HEK293 (cell line): ENCODE measurements around the gene ASCL2.

Experiments
- CTCF ChIA-PET: fragments of 350-600 bp; formaldehyde crosslinking; extraction: SDS; loops from one replicate; lab custom pipeline; 2021; ENCODE audit warnings: antibody characterized with exemption; lab: Yijun Ruan, JAX
- POLR2A ChIA-PET: fragments of 300-600 bp; formaldehyde crosslinking; extraction: SDS; loops from one replicate; lab custom pipeline; 2020; ENCODE audit warnings: antibody characterized with exemption, inconsistent platforms; lab: Yijun Ruan, JAX
- H3K27ac ChIP-seq: fragments of 200-500 bp; sonication (Bioruptor generic); 2 replicates; pipeline ENCODE4 v1.5.1; 2014; ENCODE audit warnings: low read depth, low read length, control low read depth, inconsistent platforms; ENCODE audit errors: extremely low read depth
- H3K36me3 ChIP-seq, 2 experiments: fragments of 200-500 bp in 1 of 2; sonication (Bioruptor generic) in 1 of 2; 1 replicate in 1 of 2; 2 replicates in 1 of 2; pipeline ENCODE4 v1.5.1; 2014 to 2017; ENCODE audit warnings: inconsistent platforms in 2 of 2, low read length in 2 of 2; ENCODE audit not compliant: control insufficient read depth in 2 of 2, insufficient read depth in 1 of 2
- H3K4me1 ChIP-seq: fragments of 200-500 bp; sonication (Bioruptor generic); 2 replicates; pipeline ENCODE4 v1.5.1; 2014; ENCODE audit warnings: mild to moderate bottlenecking, low read length, inconsistent platforms; ENCODE audit not compliant: control insufficient read depth, insufficient read depth
- H3K4me3 ChIP-seq: 2 replicates; pipeline ENCODE4 v1.5.1; 2011; ENCODE audit warnings: low read depth, mild to moderate bottlenecking, control low read depth, low read length, moderate library complexity
- H3K9me3 ChIP-seq: fragments of 200-500 bp; sonication (Bioruptor generic); 2 replicates; pipeline ENCODE4 v1.5.1; 2014; ENCODE audit warnings: low read depth, low read length, inconsistent platforms; ENCODE audit not compliant: control insufficient read depth, insufficient read depth
- AEBP2 ChIP-seq: fragments of 450-650 bp; formaldehyde crosslinking; IDR thresholded peaks from 2 replicates; pipeline ENCODE4 v1.5.1; 2016; ENCODE audit warnings: missing biosample characterization, missing genetic modification characterization, borderline replicate concordance
- ELK4 ChIP-seq: IDR thresholded peaks from 2 replicates; pipeline ENCODE4 v1.6.1; 2011; ENCODE audit warnings: mild to moderate bottlenecking, low read depth, low read length, borderline replicate concordance
- GLI4 ChIP-seq: fragments of 450-650 bp; formaldehyde crosslinking; IDR thresholded peaks from 2 replicates; pipeline ENCODE4 v1.5.1; 2016; ENCODE audit warnings: missing biosample characterization, missing genetic modification characterization
- GLIS1 ChIP-seq: fragments of 450-650 bp; formaldehyde crosslinking; IDR thresholded peaks from 2 replicates; pipeline ENCODE4 v1.5.1; 2016; ENCODE audit warnings: missing biosample characterization, missing genetic modification characterization
- OSR2 ChIP-seq: fragments of 450-650 bp; formaldehyde crosslinking; IDR thresholded peaks from 2 replicates; pipeline ENCODE4 v1.5.1; 2016; ENCODE audit warnings: missing biosample characterization, missing genetic modification characterization
- SCRT2 ChIP-seq: fragments of 450-650 bp; formaldehyde crosslinking; IDR thresholded peaks from 2 replicates; pipeline ENCODE4 v1.5.1; 2016; ENCODE audit warnings: missing biosample characterization, missing genetic modification characterization
- WT1 ChIP-seq: fragments of 450-650 bp; formaldehyde crosslinking; IDR thresholded peaks from 2 replicates; pipeline ENCODE4 v1.5.1; 2016; ENCODE audit warnings: missing biosample characterization, missing genetic modification characterization
- ZBTB8A ChIP-seq: fragments of 450-650 bp; formaldehyde crosslinking; IDR thresholded peaks from 2 replicates; pipeline ENCODE4 v1.5.1; 2016; ENCODE audit warnings: missing biosample characterization, missing genetic modification characterization
- ZIC2 ChIP-seq: fragments of 450-650 bp; formaldehyde crosslinking; IDR thresholded peaks from 2 replicates; pipeline ENCODE4 v1.5.1; 2016; ENCODE audit warnings: missing biosample characterization, missing genetic modification characterization
- ZNF10 ChIP-seq: fragments of 450-650 bp; formaldehyde crosslinking; IDR thresholded peaks from 2 replicates; pipeline ENCODE4 v1.5.1; 2017; ENCODE audit warnings: missing biosample characterization, missing genetic modification characterization
- ZNF112 ChIP-seq: fragments of 450-650 bp; formaldehyde crosslinking; IDR thresholded peaks from 2 replicates; pipeline ENCODE4 v1.5.0; 2017; ENCODE audit warnings: missing biosample characterization, missing genetic modification characterization
- ZNF121 ChIP-seq: fragments of 450-650 bp; formaldehyde crosslinking; IDR thresholded peaks from 2 replicates; pipeline ENCODE4 v1.5.1; 2016; ENCODE audit warnings: missing biosample characterization, missing genetic modification characterization
- ZNF146 ChIP-seq: fragments of 450-650 bp; formaldehyde crosslinking; IDR thresholded peaks from 2 replicates; pipeline ENCODE4 v1.5.1; 2016; ENCODE audit warnings: missing biosample characterization, missing genetic modification characterization
- ZNF19 ChIP-seq: fragments of 450-650 bp; formaldehyde crosslinking; IDR thresholded peaks from 2 replicates; pipeline ENCODE4; 2016; ENCODE audit warnings: missing biosample characterization, missing genetic modification characterization, low read depth
- ZNF23 ChIP-seq: fragments of 450-650 bp; formaldehyde crosslinking; IDR thresholded peaks from 2 replicates; pipeline ENCODE4 v1.5.1; 2016; ENCODE audit warnings: missing biosample characterization, missing genetic modification characterization, borderline replicate concordance
- ZNF280C ChIP-seq: fragments of 450-650 bp; formaldehyde crosslinking; IDR thresholded peaks from 2 replicates; pipeline ENCODE4 v1.5.1; 2016; ENCODE audit warnings: missing biosample characterization, missing genetic modification characterization
- ZNF426 ChIP-seq: fragments of 450-650 bp; formaldehyde crosslinking; IDR thresholded peaks from 2 replicates; pipeline ENCODE4 v1.5.1; 2017; ENCODE audit warnings: missing biosample characterization, missing genetic modification characterization, mild to moderate bottlenecking, inconsistent platforms, moderate library complexity
- ZNF48 ChIP-seq: fragments of 450-650 bp; formaldehyde crosslinking; IDR thresholded peaks from 2 replicates; pipeline ENCODE4 v1.5.1; 2016; ENCODE audit warnings: missing biosample characterization, missing genetic modification characterization
- ZNF629 ChIP-seq: fragments of 450-650 bp; formaldehyde crosslinking; IDR thresholded peaks from 2 replicates; pipeline ENCODE4 v1.5.1; 2017; ENCODE audit warnings: missing biosample characterization, missing genetic modification characterization
- ZNF768 ChIP-seq: fragments of 450-650 bp; formaldehyde crosslinking; IDR thresholded peaks from 2 replicates; pipeline ENCODE4 v1.5.1; 2018; ENCODE audit warnings: missing biosample characterization, mild to moderate bottlenecking, missing genetic modification characterization
- ZNF843 ChIP-seq: fragments of 450-650 bp; formaldehyde crosslinking; IDR thresholded peaks from 2 replicates; pipeline ENCODE4 v1.5.1; 2016; ENCODE audit warnings: missing biosample characterization, missing genetic modification characterization

ASCL2 gene

GRCh38 chr11:2293531-2293971 is 23.2 kb upstream of the ASCL2 start:
- no peak overlapping the region for H3K4me3 ChIP-seq
- POLR2A ChIA-PET = no interaction called here
- no peak overlapping the region for H3K27ac ChIP-seq
- no peak for TF ChIP-seq ZNF629 (tag by site-specific recombination)
- no peak for TF ChIP-seq ZNF112 (tag by site-specific recombination)
- no peak for TF ChIP-seq ZNF146 (tag by site-specific recombination)
- TF ChIP-seq OSR2 (tag by site-specific recombination) = no peak
- no peak for TF ChIP-seq ZNF23
- TF ChIP-seq SCRT2 (tag by site-specific recombination) = no peak
- TF ChIP-seq ELK4 = no peak
- TF ChIP-seq WT1 (tag by site-specific recombination) = no peak
- TF ChIP-seq ZNF19 (tag by site-specific recombination) = no peak
- TF ChIP-seq AEBP2 (tag by site-specific recombination) = no peak
- no peak for TF ChIP-seq ZNF843 (tag by site-specific recombination)
- TF ChIP-seq GLI4 (tag by site-specific recombination) = no peak
- TF ChIP-seq ZNF48 (tag by site-specific recombination) = no peak
- no peak for TF ChIP-seq ZNF10 (tag by site-specific recombination)
- no peaks in the 10 kb centered on the region for H3K4me1 ChIP-seq
- CTCF ChIA-PET = interaction anchor here (3.2 kb wide), 1 partner anchor 126 kb away, joined by 19 read pairs; no protein-coding TSS in a partner anchor
- no peaks in the 10 kb centered on the region for H3K36me3 ChIP-seq
- H3K9me3 ChIP-seq = no peaks in the 10 kb centered on the region

DNA sequence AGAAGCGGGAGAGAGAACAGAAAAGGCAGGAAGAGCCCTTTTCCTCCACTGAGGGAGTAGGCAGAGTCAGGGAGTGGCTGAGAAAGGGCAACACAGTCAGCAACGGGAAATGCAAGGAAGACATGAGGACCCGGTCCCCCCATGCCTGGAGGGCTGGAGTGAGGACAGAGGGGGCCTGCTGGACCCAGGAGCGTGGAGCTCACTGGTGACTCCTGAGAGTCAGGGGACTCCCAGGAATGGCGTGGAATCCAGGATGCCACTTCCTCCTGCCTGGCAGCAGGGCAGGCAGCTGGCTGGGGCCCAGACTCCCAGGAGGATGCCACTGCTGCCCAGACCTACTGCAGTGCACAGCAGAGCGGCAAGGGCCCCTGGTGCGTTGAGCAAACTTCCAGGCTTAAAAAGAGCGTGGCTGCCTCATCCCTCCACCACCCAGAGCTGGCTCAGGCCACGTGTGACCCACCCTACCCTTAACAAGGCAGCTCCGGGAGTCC is 20.0 kb upstream of the ASCL2 start:
- Histone ChIP-seq H3K36me3 (no peaks in the 10 kb centered on the region), H3K27ac (no peak overlapping the region), H3K4me3 (no peak overlapping the region), H3K9me3 (no peaks in the 10 kb centered on the region), H3K4me1 (no peaks in the 10 kb centered on the region)
- ChIA-PET CTCF (interaction anchor here (1.0 kb wide), 1 partner anchor 9 kb away, joined by 4 read pairs; no protein-coding TSS in a partner anchor), POLR2A (no interaction called here)
- no peak for TF ChIP-seq ZNF768 (tag by site-specific recombination)
- no peak for TF ChIP-seq ZNF121 (tag by site-specific recombination)
- no peak for TF ChIP-seq ZNF280C
- peak; percentile 86 for TF ChIP-seq ZIC2 (tag by site-specific recombination)
- TF ChIP-seq GLIS1 (tag by site-specific recombination) = peak; percentile 28
- no peak for TF ChIP-seq ZBTB8A (tag by site-specific recombination)
- TF ChIP-seq ZNF426 (tag by site-specific recombination) = no peak
